Hindlimb muscle (tissue), 1 donor: ENCODE results near the gene SPHKAP. TPM values are rescaled to one million over a fixed set of nuclear protein-coding genes. Genes with fewer than 3 reads are reported as not detected.
"Not testable (repeated sequence)": the region's sequence is repeated elsewhere in the genome, so short reads cannot be mapped to it uniquely, and the experiment has no call there.

ENCODE experiments used
- DNase-seq: peaks from one replicate; pipeline ENCODE4 v3.0.0-alpha.2; 2013
- polyA plus RNA-seq: library from polyadenylated mRNA; unstranded; fragments of 120-200 nt; gene quantifications from one replicate; pipeline ENCODE4 v1.2.1, GENCODE V29; 2013; ENCODE audit not compliant: insufficient read length

Gene SPHKAP, protein sequence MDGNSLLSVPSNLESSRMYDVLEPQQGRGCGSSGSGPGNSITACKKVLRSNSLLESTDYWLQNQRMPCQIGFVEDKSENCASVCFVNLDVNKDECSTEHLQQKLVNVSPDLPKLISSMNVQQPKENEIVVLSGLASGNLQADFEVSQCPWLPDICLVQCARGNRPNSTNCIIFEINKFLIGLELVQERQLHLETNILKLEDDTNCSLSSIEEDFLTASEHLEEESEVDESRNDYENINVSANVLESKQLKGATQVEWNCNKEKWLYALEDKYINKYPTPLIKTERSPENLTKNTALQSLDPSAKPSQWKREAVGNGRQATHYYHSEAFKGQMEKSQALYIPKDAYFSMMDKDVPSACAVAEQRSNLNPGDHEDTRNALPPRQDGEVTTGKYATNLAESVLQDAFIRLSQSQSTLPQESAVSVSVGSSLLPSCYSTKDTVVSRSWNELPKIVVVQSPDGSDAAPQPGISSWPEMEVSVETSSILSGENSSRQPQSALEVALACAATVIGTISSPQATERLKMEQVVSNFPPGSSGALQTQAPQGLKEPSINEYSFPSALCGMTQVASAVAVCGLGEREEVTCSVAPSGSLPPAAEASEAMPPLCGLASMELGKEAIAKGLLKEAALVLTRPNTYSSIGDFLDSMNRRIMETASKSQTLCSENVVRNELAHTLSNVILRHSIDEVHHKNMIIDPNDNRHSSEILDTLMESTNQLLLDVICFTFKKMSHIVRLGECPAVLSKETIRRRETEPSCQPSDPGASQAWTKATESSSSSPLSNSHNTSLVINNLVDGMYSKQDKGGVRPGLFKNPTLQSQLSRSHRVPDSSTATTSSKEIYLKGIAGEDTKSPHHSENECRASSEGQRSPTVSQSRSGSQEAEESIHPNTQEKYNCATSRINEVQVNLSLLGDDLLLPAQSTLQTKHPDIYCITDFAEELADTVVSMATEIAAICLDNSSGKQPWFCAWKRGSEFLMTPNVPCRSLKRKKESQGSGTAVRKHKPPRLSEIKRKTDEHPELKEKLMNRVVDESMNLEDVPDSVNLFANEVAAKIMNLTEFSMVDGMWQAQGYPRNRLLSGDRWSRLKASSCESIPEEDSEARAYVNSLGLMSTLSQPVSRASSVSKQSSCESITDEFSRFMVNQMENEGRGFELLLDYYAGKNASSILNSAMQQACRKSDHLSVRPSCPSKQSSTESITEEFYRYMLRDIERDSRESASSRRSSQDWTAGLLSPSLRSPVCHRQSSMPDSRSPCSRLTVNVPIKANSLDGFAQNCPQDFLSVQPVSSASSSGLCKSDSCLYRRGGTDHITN (N-terminal part only)
- 41.8 TPM for polyA plus RNA-seq

DNA sequence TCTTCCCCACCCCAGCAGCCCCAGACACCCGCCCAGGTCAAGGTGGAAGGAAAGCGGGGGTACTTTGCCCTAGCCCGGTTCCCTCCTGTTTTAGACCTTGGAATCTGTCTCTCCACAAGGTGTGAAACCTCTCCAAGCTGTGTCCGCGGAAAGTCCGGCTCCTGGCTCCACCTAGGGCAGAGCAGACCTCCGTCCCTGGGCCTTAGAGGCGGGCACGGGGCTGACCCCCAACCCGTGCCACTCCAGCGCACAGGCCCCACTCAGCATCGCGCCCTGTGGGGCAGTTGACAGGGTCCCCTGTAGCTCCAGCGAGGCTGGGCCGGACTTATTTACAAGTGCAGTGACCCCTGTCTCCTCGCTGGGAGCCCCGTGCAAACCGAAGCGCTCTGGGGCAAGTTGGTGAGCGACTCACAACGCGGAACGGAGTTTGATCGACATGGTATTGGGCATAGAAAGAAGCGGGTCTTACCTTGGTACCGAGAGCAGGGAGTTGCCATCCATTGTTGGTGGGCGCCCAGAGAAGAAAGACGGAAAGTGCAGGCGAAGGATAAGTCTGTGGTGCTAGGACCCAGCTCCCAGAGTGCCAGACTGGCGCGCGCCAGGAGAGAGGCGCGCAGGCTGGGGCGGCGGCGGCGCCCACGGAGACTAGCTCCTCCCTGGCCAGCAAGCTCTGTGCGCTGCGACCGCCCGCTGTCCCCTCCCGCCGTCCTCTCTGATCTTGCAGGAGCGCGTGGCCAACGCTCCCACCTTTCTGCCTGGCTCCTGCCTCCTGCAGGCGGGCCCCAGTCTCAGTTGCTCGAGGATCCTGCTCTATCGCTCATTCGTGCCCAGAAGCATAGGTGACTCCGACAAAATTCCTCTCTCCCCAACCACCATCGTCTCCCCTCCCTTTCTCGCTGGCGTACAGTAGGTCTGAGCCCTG is at the start of gene SPHKAP:
TSS of gene SPHKAP (minus strand) at position 590 of the 922 bp plus-strand sequence. CDS start at position 501, 89 bp downstream.
- DNase-seq, result no peak

GRCh38 chr2:228227466-228227865 is 46.0 kb upstream of the SPHKAP start:
- DNase-seq, result no peak

GRCh38 chr2:228224410-228224809 is 42.9 kb upstream of the SPHKAP start:
- no peak for DNase-seq

GRCh38 chr2:228218593-228218992 is 37.1 kb upstream of the SPHKAP start:
- DNase-seq, result not testable (repeated sequence)

GRCh38 chr2:228197504-228197903 is 16.0 kb upstream of the SPHKAP start:
- DNase-seq, result no peak

DNA sequence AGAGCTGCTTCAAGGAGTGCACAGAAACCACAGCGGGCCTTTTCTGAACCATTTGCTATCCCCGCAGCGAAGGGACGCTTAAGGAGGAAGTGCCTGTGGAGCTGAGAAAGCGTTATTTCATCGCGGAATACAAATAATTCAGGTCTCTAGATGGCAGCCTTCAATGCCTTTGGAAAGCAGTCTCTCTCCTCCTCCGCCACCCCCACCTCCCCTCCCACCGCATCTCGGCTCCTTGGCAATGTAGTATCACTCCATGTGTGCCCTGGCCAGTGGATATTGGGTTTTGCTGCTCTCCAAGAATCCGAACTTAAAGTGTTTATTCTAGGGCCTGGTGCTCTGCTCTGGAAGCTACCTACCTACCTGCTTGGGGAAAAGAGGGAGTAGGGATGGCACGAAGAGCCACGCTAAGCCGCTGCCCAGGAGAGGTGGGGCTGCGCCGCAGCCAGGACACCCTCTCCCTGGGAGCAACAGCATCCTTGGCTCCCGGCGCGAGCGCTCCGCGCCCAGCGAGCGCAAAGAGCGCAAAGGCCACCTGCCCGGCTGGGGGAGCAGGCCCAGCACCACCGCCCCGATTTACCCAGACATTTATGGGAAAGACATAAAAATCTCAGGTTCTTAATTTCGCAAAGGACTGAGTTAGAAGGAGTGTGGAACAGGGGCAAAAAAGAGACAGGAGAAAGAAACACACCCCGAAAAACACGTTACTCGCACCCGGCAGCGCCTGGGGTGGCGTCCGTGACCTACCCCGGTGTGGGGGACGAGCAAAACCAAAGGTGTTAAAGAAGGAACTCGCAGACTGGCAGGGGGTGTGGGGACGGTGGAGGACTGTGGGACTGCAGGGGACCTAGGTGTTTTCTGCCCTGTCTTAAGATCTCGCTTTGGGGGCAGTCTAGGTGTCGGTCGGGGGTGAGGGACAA is 1.0 kb downstream of the SPHKAP start:
- DNase-seq, result no peak

- DNase-seq, result no peak
These were observed 14.2 kb downstream of the SPHKAP start for GRCh38 chr2:228167290-228167689.

DNA sequence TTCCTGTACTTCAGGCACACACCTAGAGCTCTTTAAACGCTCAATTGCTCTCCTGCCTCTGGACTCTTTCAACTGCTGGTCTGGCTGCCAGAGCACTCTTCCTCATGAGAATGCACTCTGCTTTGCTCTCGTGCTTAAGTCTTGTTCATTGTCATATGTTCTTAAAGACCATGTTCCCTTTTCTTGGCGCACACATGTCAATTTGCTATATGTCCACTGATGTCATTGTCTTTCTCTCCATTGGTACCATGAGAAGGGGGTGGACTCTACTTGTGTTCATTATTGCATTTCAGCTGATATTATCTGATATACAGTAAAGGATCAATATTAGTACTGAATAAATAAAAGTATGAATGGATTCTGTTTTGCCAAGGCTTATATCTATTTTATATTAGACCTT is 16.8 kb downstream of the SPHKAP start:
- no peak for DNase-seq

- no peak for DNase-seq
These were observed 23.6 kb downstream of the SPHKAP start for GRCh38 chr2:228157841-228158240.

DNA sequence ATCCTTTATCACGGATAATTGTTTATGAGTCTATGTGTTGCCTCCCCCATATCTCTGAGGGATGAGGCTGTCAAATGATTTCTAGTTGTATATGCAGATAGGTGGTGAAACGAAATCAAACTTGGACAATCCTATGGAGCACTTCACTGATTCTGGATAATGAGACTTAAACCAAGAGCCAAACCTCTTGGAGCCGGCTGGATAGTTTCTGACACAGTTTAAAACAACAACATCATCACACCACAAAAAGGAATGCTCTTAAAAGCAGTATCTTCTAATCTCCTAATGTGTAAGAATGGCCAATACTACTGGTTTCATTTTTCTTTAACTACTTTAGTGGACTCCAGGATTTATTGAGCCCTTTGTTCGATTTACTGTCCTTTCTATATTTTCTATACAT is 36.5 kb downstream of the SPHKAP start:
- no peak for DNase-seq

DNA sequence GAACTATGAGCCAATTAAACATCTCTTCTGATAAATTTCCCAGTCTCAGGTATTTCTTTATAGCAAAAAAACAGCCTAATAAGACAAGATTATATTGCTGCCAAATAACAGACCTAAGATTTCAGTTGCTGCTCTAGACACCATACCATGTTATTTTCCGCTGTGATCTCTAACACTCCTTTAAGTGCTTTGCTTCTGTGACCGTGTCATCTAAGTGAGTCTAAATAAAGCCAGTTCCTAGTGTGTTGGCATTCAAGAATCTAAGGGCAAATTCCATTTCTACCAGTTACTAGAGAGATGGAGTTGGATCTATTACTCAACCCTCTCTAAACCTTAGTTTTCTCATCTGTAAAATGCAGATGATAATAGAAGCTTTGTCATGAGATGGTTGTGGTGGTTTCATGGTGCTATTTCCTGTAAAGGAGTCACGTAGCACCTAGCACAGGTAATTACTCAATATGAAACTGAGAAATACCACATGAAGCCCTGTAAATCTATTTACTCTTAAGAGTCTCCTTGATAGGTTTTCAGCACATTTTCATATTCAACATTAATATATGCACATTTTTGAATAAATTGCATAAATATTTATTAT is 40.5 kb downstream of the SPHKAP start:
- DNase-seq, result no peak

- no peak for DNase-seq
These were observed 45.5 kb downstream of the SPHKAP start for GRCh38 chr2:228136027-228136426.

- DNase-seq, result no peak
These were observed 46.2 kb downstream of the SPHKAP start for GRCh38 chr2:228135300-228135699.

GRCh38 chr2:228131833-228132232 is 49.7 kb downstream of the SPHKAP start:
- no peak for DNase-seq

DNA sequence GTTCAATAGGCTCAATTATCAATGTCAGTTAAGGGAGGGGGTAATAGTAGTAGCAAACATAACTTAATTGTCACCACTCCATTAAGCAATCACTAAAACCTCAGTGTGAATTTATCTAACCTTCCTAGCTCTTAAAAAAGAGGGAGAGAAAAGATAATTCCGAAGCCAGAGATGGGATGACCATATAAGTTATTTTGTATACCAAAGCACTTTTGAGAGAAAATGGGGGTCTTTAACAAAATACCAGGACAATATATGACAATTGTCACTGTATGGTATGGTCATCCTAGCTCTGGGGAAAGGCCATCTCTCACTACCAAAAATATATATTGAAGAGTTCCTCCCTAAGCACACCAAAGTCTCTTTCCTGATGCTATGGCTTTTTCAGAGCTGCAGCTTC is 55.1 kb downstream of the SPHKAP start:
- DNase-seq, result no peak

- DNase-seq, result no peak
These were observed 62.5 kb downstream of the SPHKAP start for GRCh38 chr2:228118940-228119339.

- peak; percentile 3 for DNase-seq
These were observed 73.6 kb downstream of the SPHKAP start for GRCh38 chr2:228107846-228108245.

- DNase-seq, result no peak
These were observed 75.8 kb downstream of the SPHKAP start for GRCh38 chr2:228105526-228106250.

- DNase-seq, result no peak
These were observed 77.3 kb downstream of the SPHKAP start for GRCh38 chr2:228104215-228104614.
